HepG2 (cell line): ENCODE results near the gene ERC1. TPM values are rescaled to one million over a fixed set of nuclear protein-coding genes. Genes with fewer than 3 reads are reported as not detected.

Experiments used
- ATF1 ChIP-seq: IDR thresholded peaks from 2 replicates; pipeline ENCODE4 v1.6.1; 2016; ENCODE audit warnings: mild to moderate bottlenecking, control low read depth
- BHLHE40 ChIP-seq: IDR thresholded peaks from 2 replicates; pipeline ENCODE4 v1.6.1; 2011; ENCODE audit warnings: low read length, improper control_type of control experiment
- CC2D1A ChIP-seq: sonication (generic); formaldehyde crosslinking; IDR thresholded peaks from 2 replicates; pipeline ENCODE4 v1.8.1; 2023; ENCODE audit warnings: mild to moderate bottlenecking, missing genetic modification reagents
- ETV5 ChIP-seq: IDR thresholded peaks from 2 replicates; pipeline ENCODE4 v1.6.1; 2018; ENCODE audit warnings: missing biosample characterization, missing genetic modification reagents, inconsistent platforms, borderline replicate concordance
- GTF2F1 ChIP-seq: fragments of 150-350 bp; IDR thresholded peaks from 2 replicates; pipeline ENCODE4 v1.6.1; 2014; ENCODE audit warnings: low read length
- KLF12 ChIP-seq: sonication (generic); formaldehyde crosslinking; IDR thresholded peaks from 2 replicates; pipeline ENCODE4 v1.4.0; 2020; ENCODE audit warnings: missing genetic modification reagents, borderline replicate concordance
- MEF2D ChIP-seq: sonication (generic); formaldehyde crosslinking; IDR thresholded peaks from 2 replicates; pipeline ENCODE4 v1.5.1; 2020; ENCODE audit warnings: mild to moderate bottlenecking, missing genetic modification reagents
- PATZ1 ChIP-seq: sonication (generic); formaldehyde crosslinking; IDR thresholded peaks from 2 replicates; pipeline ENCODE4 v1.4.0; 2020; ENCODE audit warnings: missing genetic modification reagents
- PAWR ChIP-seq: sonication (generic); formaldehyde crosslinking; IDR thresholded peaks from 2 replicates; pipeline ENCODE4 v1.4.0; 2020; ENCODE audit warnings: missing genetic modification reagents, mild to moderate bottlenecking, borderline replicate concordance
- PCBP2 ChIP-seq: fragments of 200-400 bp; formaldehyde crosslinking; optimal IDR thresholded peaks from 2 replicates; pipeline ENCODE3; 2018; ENCODE audit warnings: low read length, low read depth; ENCODE audit not compliant: poor library complexity, severe bottlenecking
- POLR2AphosphoS5 ChIP-seq: IDR thresholded peaks from 2 replicates; pipeline ENCODE4 v1.6.1; 2012; ENCODE audit warnings: low read depth, low read length
- PREB ChIP-seq: sonication (generic); formaldehyde crosslinking; IDR thresholded peaks from 2 replicates; pipeline ENCODE4 v1.4.0; 2020; ENCODE audit warnings: missing genetic modification reagents
- SRSF9 ChIP-seq: fragments of 200-400 bp; formaldehyde crosslinking; IDR thresholded peaks from 2 replicates; pipeline ENCODE4 v1.6.1; 2018; ENCODE audit warnings: borderline replicate concordance, mild to moderate bottlenecking, low read depth, low read length; ENCODE audit not compliant: insufficient read depth, poor library complexity, severe bottlenecking
- SUZ12 ChIP-seq: fragments of 150-350 bp; IDR thresholded peaks from 2 replicates; pipeline ENCODE4 v1.6.1; 2014; ENCODE audit warnings: low read depth, low read length
- TBP ChIP-seq: sonication (generic); formaldehyde crosslinking; IDR thresholded peaks from 2 replicates; pipeline ENCODE4 v1.5.0; 2020; ENCODE audit warnings: missing genetic modification reagents
- TEAD2 ChIP-seq: sonication (generic); formaldehyde crosslinking; IDR thresholded peaks from 2 replicates; pipeline ENCODE4 v1.9.0; 2021; ENCODE audit warnings: missing genetic modification reagents
- ZBTB1 ChIP-seq: sonication (generic); formaldehyde crosslinking; IDR thresholded peaks from 2 replicates; pipeline ENCODE4 v1.4.0; 2020; ENCODE audit warnings: missing genetic modification reagents, borderline replicate concordance
- ZBTB20 ChIP-seq: sonication (generic); formaldehyde crosslinking; IDR thresholded peaks from 2 replicates; pipeline ENCODE4 v1.8.1; 2023; ENCODE audit warnings: missing genetic modification reagents, low read depth, mild to moderate bottlenecking, borderline replicate concordance
- ZBTB39 ChIP-seq: sonication (generic); formaldehyde crosslinking; IDR thresholded peaks from 2 replicates; pipeline ENCODE4 v1.5.0; 2020; ENCODE audit warnings: missing genetic modification reagents
- ZNF17 ChIP-seq: sonication (generic); formaldehyde crosslinking; IDR thresholded peaks from 2 replicates; pipeline ENCODE4 v1.5.0; 2020; ENCODE audit warnings: mild to moderate bottlenecking, missing genetic modification reagents
- ZNF33A ChIP-seq: sonication (generic); formaldehyde crosslinking; IDR thresholded peaks from 2 replicates; pipeline ENCODE4 v1.5.1; 2020; ENCODE audit warnings: missing genetic modification reagents, mild to moderate bottlenecking, moderate library complexity, borderline replicate concordance
- ZNF350 ChIP-seq: sonication (generic); formaldehyde crosslinking; IDR thresholded peaks from 2 replicates; pipeline ENCODE4 v1.4.0; 2020; ENCODE audit warnings: mild to moderate bottlenecking, low read depth, missing genetic modification reagents, borderline replicate concordance
- ZNF558 ChIP-seq: sonication (generic); formaldehyde crosslinking; IDR thresholded peaks from 2 replicates; pipeline ENCODE4 v1.9.0; 2022; ENCODE audit warnings: mild to moderate bottlenecking, missing genetic modification reagents, borderline replicate concordance
- ZNF619 ChIP-seq: sonication (generic); formaldehyde crosslinking; IDR thresholded peaks from 2 replicates; pipeline ENCODE4 v1.4.0; 2020; ENCODE audit warnings: mild to moderate bottlenecking, missing genetic modification reagents
- ZNF720 ChIP-seq: sonication (generic); formaldehyde crosslinking; IDR thresholded peaks from 2 replicates; pipeline ENCODE4 v1.4.0; 2020; ENCODE audit warnings: missing genetic modification reagents
- ZNF768 ChIP-seq: sonication (generic); formaldehyde crosslinking; IDR thresholded peaks from 2 replicates; pipeline ENCODE4 v1.4.0; 2020; ENCODE audit warnings: missing genetic modification reagents
- ZNF777 ChIP-seq: sonication (generic); formaldehyde crosslinking; IDR thresholded peaks from 2 replicates; pipeline ENCODE4 v1.4.0; 2020; ENCODE audit warnings: missing genetic modification reagents
- polyA plus RNA-seq, 8 experiments: library from polyadenylated mRNA; depleted of rRNA in 3 of 8; stranded (reverse) in 7 of 8; unstranded in 1 of 8; fragments of >200 nt; fragmentation: Illumina TruSeq in 4 of 8; extraction: Trizol in 4 of 8; gene quantifications; 2 replicates each; pipeline versions ENCODE4 v1.2.1 to v1.2.3, GENCODE V29; 2011 to 2016; ENCODE audit warnings: low read depth in 4 of 8, missing spikeins in 1 of 8, mixed read lengths in 1 of 8; ENCODE audit not compliant: insufficient read depth in 1 of 8
- total RNA-seq, 5 experiments: library from RNA; depleted of rRNA; stranded (reverse); fragments of >200 nt; fragmentation: Illumina TruSeq; extraction: Trizol; gene quantifications; 2 replicates each; pipeline ENCODE4 v1.2.3, GENCODE V29; 2016; ENCODE audit warnings: low read depth in 1 of 5

The ERC1 gene
- total and polyA plus RNA-seq, 2 of the 13 experiments (the other 11 are each of a cell fraction or from before 2014, with no cell fraction given), result 6.1 to 12.4 TPM

GRCh38 chr12:1054117-1054870 is 63.3 kb downstream of the ERC1 start (continued):
- TF ChIP-seq PREB (CRISPR knock-in tag), result no peak
- no peak for TF ChIP-seq ZNF768
- TF ChIP-seq TBP (CRISPR knock-in tag), result no peak
- no peak for TF ChIP-seq ETV5 (CRISPR knock-in tag)
- no peak for TF ChIP-seq PAWR (CRISPR knock-in tag)
- no peak for TF ChIP-seq ZNF17 (CRISPR knock-in tag)
- no peak for TF ChIP-seq ZBTB1 (CRISPR knock-in tag)
- no peak for TF ChIP-seq POLR2AphosphoS5
- TF ChIP-seq ZNF619 (CRISPR knock-in tag), result no peak
- TF ChIP-seq SRSF9, result no peak
- no peak for TF ChIP-seq ZBTB20
- no peak for TF ChIP-seq ZNF777 (CRISPR knock-in tag)
- TF ChIP-seq ZNF720 (CRISPR knock-in tag), result no peak
- TF ChIP-seq ZNF558 (CRISPR knock-in tag), result no peak
- no peak for TF ChIP-seq GTF2F1
- no peak for TF ChIP-seq PCBP2
- TF ChIP-seq ATF1 (CRISPR knock-in tag), result no peak
- peak; percentile 8; the same call in 1 of the 2 replicates for TF ChIP-seq BHLHE40
- no peak for TF ChIP-seq ZBTB39 (CRISPR knock-in tag)
- no peak for TF ChIP-seq ZNF350 (CRISPR knock-in tag)
- TF ChIP-seq SUZ12, result no peak
- no peak for TF ChIP-seq TEAD2 (CRISPR knock-in tag)
- no peak for TF ChIP-seq CC2D1A (CRISPR knock-in tag)
- no peak for TF ChIP-seq PATZ1 (CRISPR knock-in tag)
- no peak for TF ChIP-seq MEF2D (CRISPR knock-in tag)
- no peak for TF ChIP-seq ZNF33A (CRISPR knock-in tag)
- TF ChIP-seq KLF12 (CRISPR knock-in tag), result no peak
